Activated CD4-positive, alpha-beta T cell treated with anti-CD3 and anti-CD28 coated beads, Interleukin-2, amount 50 U/mL, for 48 hours (primary cell): ENCODE measurements around the gene RNF186.
"Not testable (repeated sequence)": the region's sequence is repeated elsewhere in the genome, so short reads cannot be mapped to it uniquely, and the experiment has no call there.

ENCODE experiments used
- DNase-seq, 2 experiments: peaks; one replicate each; pipeline ENCODE4 v3.0.0-alpha.2; 2020

Gene RNF186

GRCh38 chr1:19824036-19824435 is 9.0 kb upstream of the RNF186 start:
- no peak for DNase-seq

GRCh38 chr1:19819701-19820100 is 4.6 kb upstream of the RNF186 start:
- DNase-seq: no peak

GRCh38 chr1:19818324-19818723 is 3.2 kb upstream of the RNF186 start:
- no peak for DNase-seq

- DNase-seq: no peak
Observed at GRCh38 chr1:19817160-19817559, 2.1 kb upstream of the RNF186 start.

- DNase-seq: not testable (repeated sequence)
Observed at GRCh38 chr1:19816737-19817086, 1.6 kb upstream of the RNF186 start.

GRCh38 chr1:19815801-19816736 is 986 bp upstream of the RNF186 start:
- DNase-seq: no peak

GRCh38 chr1:19814244-19814661 is 830 bp downstream of the RNF186 start:
- no peak for DNase-seq

GRCh38 chr1:19813643-19813960 is 1.5 kb downstream of the RNF186 start:
- no peak for DNase-seq

GRCh38 chr1:19812875-19813642 is 2.0 kb downstream of the RNF186 start:
- no peak for DNase-seq

- peak; percentile 71 to 75 for DNase-seq
Observed at GRCh38 chr1:19811206-19811851, 3.8 kb downstream of the RNF186 start.

GRCh38 chr1:19809044-19809750 is 5.9 kb downstream of the RNF186 start:
- no peak for DNase-seq

- no peak for DNase-seq
Observed at GRCh38 chr1:19808351-19808750, 6.7 kb downstream of the RNF186 start.

- DNase-seq: no peak
Observed at GRCh38 chr1:19804831-19805251, 10.2 kb downstream of the RNF186 start.

GRCh38 chr1:19802269-19802668 is 12.8 kb downstream of the RNF186 start:
- DNase-seq: no peak

- DNase-seq: peak; percentile 60 to 62
Observed at GRCh38 chr1:19800076-19800804, 14.8 kb downstream of the RNF186 start.

GRCh38 chr1:19799230-19800075 is 15.6 kb downstream of the RNF186 start, which contains the start of gene TMCO4:
TMCO4 (minus strand) TSS chr1:19799916; CDS start chr1:19780758, 19,158 bp downstream.
- peak; percentile 68 to 71 for DNase-seq

GRCh38 chr1:19798486-19799229 is 16.4 kb downstream of the RNF186 start:
- DNase-seq: no peak

- no peak for DNase-seq
Observed at GRCh38 chr1:19797827-19798226, 17.3 kb downstream of the RNF186 start.

- no peak for DNase-seq
Observed at GRCh38 chr1:19794583-19794982, 20.5 kb downstream of the RNF186 start.

GRCh38 chr1:19793360-19794046 is 21.6 kb downstream of the RNF186 start:
- DNase-seq: no peak
